Left colon (tissue), 2 donors: ENCODE data around the gene PMM2. TPM values are rescaled to one million over a fixed set of nuclear protein-coding genes. Genes with fewer than 3 reads are reported as not detected.
"Not testable (repeated sequence)": the region's sequence is repeated elsewhere in the genome, so short reads cannot be mapped to it uniquely, and the experiment has no call there.

Source experiments
- ATAC-seq: fragments of 200-7000 bp; cut with Tn5 transposase; one replicate; pipeline ENCODE4 v1.9.1; 2020; ENCODE audit warnings: mild to moderate bottlenecking, moderate library complexity
- DNase-seq, 2 donors: peaks; one replicate each; pipeline ENCODE4 v3.0.0-alpha.2; 2020
- intact Hi-C, 2 donors: fragments of 100-400 bp; cut with DNase I in 1 of 2; cut with micrococcal nuclease in 1 of 2; formaldehyde crosslinking; loops; one replicate each; pipeline versions ENCODE4 v1.11.2 to v1.14.0; 2022; cut with DNase I, micrococcal nuclease
- total RNA-seq, 2 donors: library from RNA; stranded (reverse); fragmentation: NEBNext Ultra II Directional; extraction: Animal tissue kit (Norgen Biotek cat#: 25700); gene quantifications; one replicate each; pipeline ENCODE4 v1.2.1, GENCODE V29; 2021
- donor health status: DM: no; HTN: no; CAD: no.
- donor health status: DM: yes; HTN: yes; CAD: no.

Gene PMM2
- total RNA-seq, 2 donors from 2014 or later = 55.1 to 92.4 TPM

GRCh38 chr16:8776129-8776584 is 21.5 kb upstream of the PMM2 start:
- DNase-seq = peak in 1 of 2 donors; percentile 31
- intact Hi-C loops = no loop called here
- ATAC-seq = no peak

GRCh38 chr16:8777217-8777616 is 20.4 kb upstream of the PMM2 start:
- DNase-seq (no peak), ATAC-seq (no peak)
- intact Hi-C loops = no loop called here

DNA sequence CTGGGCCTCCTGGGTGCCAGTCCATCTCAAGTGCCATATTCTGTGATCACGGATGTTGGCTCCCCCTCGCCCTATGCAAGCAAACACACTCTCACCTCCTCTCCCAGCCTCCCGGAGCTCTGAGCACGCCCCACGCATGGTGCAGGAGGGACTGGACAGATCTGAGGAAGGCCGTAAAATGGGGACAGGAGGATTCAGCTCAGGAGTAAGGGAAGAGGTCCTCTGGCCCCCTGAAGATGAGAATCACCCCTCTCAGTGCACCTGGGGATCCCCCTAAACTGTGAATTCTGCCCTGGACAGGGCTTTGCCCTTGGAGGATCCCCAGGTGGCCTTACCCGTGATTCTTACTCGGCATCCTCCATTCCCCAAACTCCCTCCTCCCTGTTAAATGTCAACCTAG is 15.8 kb upstream of the PMM2 start:
- no peak for DNase-seq
- no peak for ATAC-seq
- intact Hi-C loops = no loop called here

DNA sequence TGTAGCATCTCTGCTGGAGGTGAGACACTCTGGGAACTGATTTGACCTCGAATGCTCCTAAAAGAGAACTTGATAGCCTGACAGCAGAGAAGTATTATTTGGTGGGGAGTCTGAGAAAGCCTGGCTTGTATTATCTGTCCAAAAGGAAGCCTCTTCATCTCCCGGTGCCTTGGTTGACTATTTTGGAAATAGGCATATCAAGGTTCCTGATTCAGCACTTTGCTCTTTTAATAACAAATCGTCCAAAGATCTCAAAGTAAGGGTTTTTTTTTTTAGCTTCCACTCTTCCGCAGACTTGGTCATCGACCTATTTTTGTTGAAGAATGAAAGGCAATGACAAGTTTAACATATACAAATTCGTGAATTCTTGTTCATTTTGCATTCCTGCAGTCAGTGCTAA is 15.0 kb upstream of the PMM2 start:
- DNase-seq = no peak
- intact Hi-C loops = no loop called here
- no peak for ATAC-seq

DNA sequence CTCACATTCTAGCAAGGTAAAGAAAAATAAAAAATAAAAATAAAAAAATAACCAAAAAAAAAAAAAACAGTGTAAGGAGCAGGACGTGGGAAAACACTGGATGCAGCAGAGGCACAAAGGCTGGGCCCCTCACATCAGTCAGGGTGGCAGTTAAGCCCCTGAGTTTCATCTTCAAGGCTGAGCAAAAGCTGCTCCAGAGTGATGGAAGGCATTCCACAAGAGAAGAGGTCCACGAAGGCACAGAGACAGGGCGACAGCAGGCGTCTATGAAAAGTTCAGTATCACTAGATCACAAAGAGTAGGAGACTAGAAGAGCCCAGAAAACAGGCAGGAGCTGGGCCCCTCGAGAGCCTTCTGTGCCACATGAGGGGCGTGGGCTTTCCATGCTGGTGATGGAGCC is 12.2 kb upstream of the PMM2 start:
- intact Hi-C loops = no loop called here
- no peak for ATAC-seq
- no peak for DNase-seq

- intact Hi-C loops, ATAC-seq: not testable (repeated sequence)
Observed at GRCh38 chr16:8786316-8786715, 11.3 kb upstream of the PMM2 start.

GRCh38 chr16:8788578-8789172 is 9.0 kb upstream of the PMM2 start:
- peak; percentile 95 for ATAC-seq
- intact Hi-C loops = no loop called here

More at GRCh38 chr16:8786316-8786715, 11.3 kb upstream of the PMM2 start:
- DNase-seq = not testable (repeated sequence)

GRCh38 chr16:8795091-8795490 is 2.5 kb upstream of the PMM2 start:
- no peak for DNase-seq
- ATAC-seq = no peak
- intact Hi-C loops = loop anchor here in 1 of 2 donors (10.0 kb wide), 2 partner anchors 120 to 220 kb away; partner anchors contain the start of gene ABAT

More at GRCh38 chr16:8788578-8789172, 9.0 kb upstream of the PMM2 start:
- peak; percentile 43 to 52 for DNase-seq

DNA sequence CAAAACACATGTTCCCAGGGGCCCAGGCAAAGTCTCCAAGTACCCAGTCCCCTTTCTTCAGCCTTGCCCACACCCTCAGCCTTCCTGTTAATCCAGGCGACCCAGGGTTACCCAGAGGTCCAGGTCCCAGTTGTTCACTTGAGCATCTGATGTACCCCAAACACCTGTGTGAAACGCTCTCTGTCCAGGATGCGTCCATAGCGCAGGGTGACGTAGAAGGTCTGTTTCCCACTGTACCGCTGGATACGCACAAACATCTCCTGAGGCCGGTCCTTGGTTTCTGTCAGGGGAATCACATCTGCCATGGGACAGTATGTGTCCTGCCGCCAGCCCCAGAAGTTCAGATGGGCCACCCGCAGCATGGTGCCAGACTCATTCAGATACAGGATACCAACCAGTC is 1.8 kb upstream of the PMM2 start:
- intact Hi-C loops = loop anchor here in 1 of 2 donors (10.0 kb wide), 2 partner anchors 121 to 221 kb away; partner anchors contain the start of gene ABAT
- no peak for ATAC-seq

GRCh38 chr16:8796469-8797363 is 923 bp upstream of the PMM2 start:
- intact Hi-C loops = loop anchor here in 1 of 2 donors (10.0 kb wide), 2 partner anchors 122 to 222 kb away; partner anchors contain the start of gene ABAT
- DNase-seq = no peak
- ATAC-seq = no peak

More for the DNA sequence above, 1.8 kb upstream of the PMM2 start:
- DNase-seq = no peak

GRCh38 chr16:8798174-8798527 is 512 bp downstream of the PMM2 start:
- no peak for DNase-seq
- peak; percentile 3 for ATAC-seq
- intact Hi-C loops = loop anchor here in 1 of 2 donors (10.0 kb wide), 2 partner anchors 123 to 223 kb away; partner anchors contain the start of gene ABAT

DNA sequence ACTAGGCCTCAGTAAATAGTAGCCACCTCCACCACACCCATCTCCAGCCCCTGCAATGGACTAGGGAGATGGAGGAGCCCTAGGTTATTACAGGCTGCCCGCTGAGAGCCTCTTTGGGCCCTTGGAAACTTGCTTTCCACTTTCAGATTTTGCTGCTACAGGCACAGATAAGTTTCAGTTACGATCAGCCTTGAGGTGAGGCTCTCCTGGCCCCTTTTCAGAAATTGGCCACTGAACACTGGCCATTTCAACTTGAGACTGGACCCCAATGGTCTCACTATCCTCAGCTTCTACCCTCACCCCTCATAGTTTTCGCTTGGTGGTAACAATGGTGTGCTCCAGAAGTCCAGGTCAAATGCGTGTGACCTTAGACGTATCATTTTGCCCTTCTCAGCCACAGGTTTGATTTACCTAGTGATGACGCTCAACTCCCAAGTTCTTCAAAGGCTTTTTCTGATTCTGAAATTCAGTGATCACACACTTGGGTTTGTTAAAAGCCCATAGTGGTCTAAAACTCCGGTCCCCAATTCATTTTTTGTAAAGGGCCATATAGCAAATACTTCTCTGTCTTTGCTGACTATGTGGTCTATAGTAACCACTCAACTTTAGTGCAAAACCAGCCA is 1.0 kb downstream of the PMM2 start:
- peak; percentile 36 for ATAC-seq
- peak in 1 of 2 donors; percentile 26 for DNase-seq
- intact Hi-C loops = loop anchor here in 1 of 2 donors (10.0 kb wide), 2 partner anchors 124 to 224 kb away; partner anchors contain the start of gene ABAT

DNA sequence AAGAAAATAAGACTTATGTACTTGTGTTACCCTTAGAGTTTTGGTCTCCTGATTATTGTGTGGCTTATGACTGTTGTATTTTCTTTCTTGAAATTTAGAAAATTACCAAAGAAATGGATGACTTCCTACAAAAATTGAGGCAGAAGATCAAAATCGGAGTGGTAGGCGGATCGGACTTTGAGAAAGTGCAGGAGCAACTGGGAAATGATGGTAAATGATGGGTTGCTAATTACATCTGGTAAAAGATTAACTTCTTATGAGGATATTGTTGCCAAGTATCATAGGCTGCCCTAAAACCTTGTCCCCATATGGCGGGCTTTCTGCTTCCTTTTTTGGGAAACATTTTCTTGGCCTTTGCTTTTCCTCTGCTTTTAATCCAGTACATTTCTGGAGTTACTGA is 4.1 kb downstream of the PMM2 start:
- ATAC-seq = peak; percentile 44
- intact Hi-C loops = no loop called here
- no peak for DNase-seq

DNA sequence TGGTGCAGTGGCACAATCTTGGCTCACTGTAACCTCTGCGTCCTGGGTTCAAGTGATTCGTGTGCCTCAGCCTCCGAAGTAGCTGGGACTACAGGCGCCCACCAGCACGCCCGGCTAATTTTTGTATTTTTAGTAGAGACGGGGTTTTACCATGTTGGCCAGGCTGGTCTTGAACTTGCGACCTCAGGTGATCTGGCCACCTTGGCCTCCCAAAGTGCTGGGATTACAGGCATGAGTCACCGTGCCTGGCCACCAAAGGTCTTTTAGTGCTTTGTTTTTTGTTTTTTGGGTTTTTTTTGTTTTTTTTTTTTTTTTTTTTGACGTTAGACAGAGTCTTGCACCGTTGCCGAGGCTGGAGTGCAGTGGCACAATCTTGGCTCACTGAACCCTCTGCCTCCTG is 6.1 kb downstream of the PMM2 start:
- DNase-seq, intact Hi-C loops, ATAC-seq: not testable (repeated sequence)

GRCh38 chr16:8804313-8804712 is 6.7 kb downstream of the PMM2 start:
- no peak for DNase-seq
- ATAC-seq = no peak
- intact Hi-C loops = no loop called here

DNA sequence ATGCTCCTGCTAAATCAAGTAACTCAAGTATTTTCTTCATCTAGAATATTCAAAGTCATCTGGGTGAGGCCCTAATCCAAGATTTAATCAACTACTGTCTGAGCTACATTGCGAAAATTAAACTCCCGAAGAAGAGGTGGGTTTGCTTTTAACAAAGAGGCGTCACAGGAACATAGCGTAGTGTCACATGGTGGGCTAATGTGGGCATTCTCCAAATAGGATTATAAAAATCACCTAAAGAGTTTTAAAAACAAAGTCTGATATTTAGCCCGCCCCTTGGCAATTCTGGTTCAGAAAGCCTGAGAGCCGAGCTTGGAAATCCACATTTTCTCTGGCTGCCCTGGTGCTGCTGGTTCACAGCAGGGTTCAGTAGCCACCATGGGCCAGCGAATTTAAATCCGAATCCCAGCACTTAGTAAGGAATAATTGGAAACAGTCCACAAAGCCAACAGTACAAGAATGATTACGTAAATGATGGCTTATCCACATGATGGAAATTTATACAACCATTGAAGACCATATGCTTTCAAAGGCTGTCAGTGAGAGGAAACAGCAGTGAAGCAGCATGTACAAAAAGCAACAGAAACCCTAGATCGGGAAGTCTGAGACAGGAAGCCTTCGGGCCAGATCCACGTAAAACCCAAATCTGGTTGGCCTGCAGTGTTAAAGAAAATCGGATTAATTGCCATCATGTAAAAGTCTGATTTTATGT is 8.8 kb downstream of the PMM2 start:
- ATAC-seq (no peak), DNase-seq (no peak)
- intact Hi-C loops = no loop called here

- ATAC-seq = no peak
- intact Hi-C loops = no loop called here
Observed at GRCh38 chr16:8807189-8807588, 9.6 kb downstream of the PMM2 start.

DNA sequence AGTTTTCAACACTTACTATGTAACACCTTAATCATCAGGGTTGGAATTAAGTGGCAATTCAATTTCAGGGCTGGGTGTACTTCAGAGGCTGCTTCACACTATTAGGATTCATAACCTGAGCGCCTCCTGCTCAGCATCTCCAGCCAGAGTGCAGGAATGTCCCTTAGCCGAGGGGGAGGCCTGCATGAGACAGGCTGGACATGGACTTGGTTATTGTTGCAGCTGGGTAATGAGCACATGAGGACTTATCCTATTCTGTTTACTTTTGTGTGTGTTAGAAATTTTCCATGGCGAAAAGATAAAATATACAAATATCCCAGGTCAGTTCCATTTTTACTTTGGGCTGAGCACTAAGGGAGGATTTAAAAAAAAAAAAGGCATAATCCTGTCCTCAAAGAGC is 10.4 kb downstream of the PMM2 start:
- no peak for DNase-seq
- intact Hi-C loops = no loop called here
- no peak for ATAC-seq

More at GRCh38 chr16:8807189-8807588, 9.6 kb downstream of the PMM2 start:
- DNase-seq = no peak
